GM12878 (cell line): Measurements from ENCODE around the gene CLDN9.

ENCODE experiments used
- BMI1 ChIP-seq: fragments of 450-650 bp; IDR thresholded peaks from 2 replicates; pipeline ENCODE4 v1.6.1; 2016; ENCODE audit warnings: mild to moderate bottlenecking, moderate library complexity, borderline replicate concordance
- CHD4 ChIP-seq: fragments of 200-600 bp; sonication (generic); IDR thresholded peaks from 2 replicates; pipeline ENCODE4 v1.6.1; 2016; ENCODE audit warnings: mild to moderate bottlenecking
- EZH2 ChIP-seq: IDR thresholded peaks from 2 replicates; pipeline ENCODE4 v1.6.1; 2012; ENCODE audit warnings: low read depth, mild to moderate bottlenecking, control low read depth, inconsistent platforms, low read length, borderline replicate concordance; ENCODE audit not compliant: control insufficient read depth
- FOXK2 ChIP-seq: fragments of 450-650 bp; IDR thresholded peaks from 2 replicates; pipeline ENCODE4 v1.6.1; 2017; ENCODE audit warnings: mild to moderate bottlenecking, moderate library complexity
- HDGF ChIP-seq: fragments of 450-650 bp; IDR thresholded peaks from 2 replicates; pipeline ENCODE4 v1.6.1; 2016; ENCODE audit warnings: antibody characterized with exemption
- IKZF1 ChIP-seq: fragments of 450-650 bp; conservative IDR thresholded peaks from 2 replicates; pipeline ENCODE4 v1.6.1; 2017; ENCODE audit warnings: antibody characterized with exemption, mild to moderate bottlenecking
- JUND ChIP-seq: IDR thresholded peaks from 2 replicates; pipeline ENCODE4 v1.6.1; 2012; ENCODE audit warnings: low read depth, mild to moderate bottlenecking, low read length, improper control_type of control experiment, moderate library complexity
- POLR2A ChIP-seq: IDR thresholded peaks from 2 replicates; pipeline ENCODE4 v1.6.1; 2011; ENCODE audit warnings: low read depth, mild to moderate bottlenecking, low read length
- POLR2AphosphoS5 ChIP-seq: IDR thresholded peaks from 2 replicates; pipeline ENCODE4 v1.6.1; 2011; ENCODE audit warnings: mild to moderate bottlenecking, low read length, inconsistent platforms
- TAF1 ChIP-seq: IDR thresholded peaks from 2 replicates; pipeline ENCODE4 v1.6.1; 2011; ENCODE audit warnings: mild to moderate bottlenecking, low read depth, low read length, borderline replicate concordance
- ZNF207 ChIP-seq: fragments of 450-650 bp; IDR thresholded peaks from 2 replicates; pipeline ENCODE4 v1.6.1; 2014; ENCODE audit warnings: antibody characterized with exemption, mild to moderate bottlenecking, borderline replicate concordance
- TF ChIP-seq, protein P1 (sequence below): fragments of 450-650 bp; IDR thresholded peaks from 2 replicates; pipeline ENCODE4 v1.6.1; 2017; ENCODE audit warnings: mild to moderate bottlenecking, low read depth, inconsistent platforms; ENCODE audit not compliant: poor library complexity, severe bottlenecking
- TF ChIP-seq, protein P2 (sequence below): fragments of 450-650 bp; conservative IDR thresholded peaks from 2 replicates; pipeline ENCODE4 v1.6.1; 2017; ENCODE audit warnings: mild to moderate bottlenecking, moderate library complexity
- TF ChIP-seq, protein P3 (sequence below), 3 experiments: IDR thresholded peaks in 2 of 3; conservative IDR thresholded peaks in 1 of 3; 2 replicates each; pipeline ENCODE4 v1.5.1; 2011; ENCODE audit warnings: low read depth in 3 of 3, low read length in 3 of 3, mild to moderate bottlenecking in 3 of 3, control low read depth in 2 of 3, moderate library complexity in 2 of 3, inconsistent platforms in 1 of 3, mixed read lengths in 1 of 3; ENCODE audit not compliant: control insufficient read depth in 2 of 3, insufficient read depth in 1 of 3; ENCODE audit errors: extremely low read depth in 1 of 3

DNA sequence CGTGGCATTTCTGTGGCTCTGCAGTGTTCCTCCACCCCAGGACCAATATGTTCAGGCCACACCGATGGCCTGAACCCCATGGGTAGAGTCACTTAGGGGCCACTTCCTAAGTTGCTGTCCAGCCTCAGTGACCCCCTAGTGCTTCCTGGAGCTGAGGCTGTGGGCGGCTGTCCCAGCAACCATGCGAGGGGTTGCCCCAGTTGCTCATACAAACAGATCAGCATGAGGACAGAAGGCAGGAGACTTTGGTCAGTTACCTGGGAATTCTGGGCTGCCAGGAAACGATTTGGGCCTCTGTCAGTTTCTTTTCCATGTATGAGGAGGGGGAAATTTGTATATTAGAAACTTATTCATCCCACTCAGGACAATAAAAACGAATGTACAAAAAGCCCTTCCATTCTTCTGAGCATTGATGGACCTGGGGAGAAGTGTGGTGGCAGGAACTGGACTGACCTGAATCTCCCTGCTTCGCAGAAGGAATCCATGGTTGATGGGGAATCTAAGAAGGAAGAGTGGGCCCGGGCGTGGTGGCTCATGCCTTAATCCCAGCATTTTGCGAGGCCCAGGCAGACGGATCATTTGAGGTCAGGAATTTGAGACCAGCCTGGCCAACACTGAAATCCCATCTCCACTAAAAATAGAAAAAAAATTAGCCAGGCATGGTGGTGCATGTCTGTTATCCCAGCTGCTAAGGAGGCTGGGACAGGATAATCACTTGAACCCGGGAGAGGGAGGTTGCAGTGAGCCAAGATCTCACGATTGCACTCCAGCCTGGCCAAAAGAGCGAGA is 47.8 kb downstream of the CLDN9 start:
- TF ChIP-seq TAF1 = no peak
- no peak for TF ChIP-seq JUND
- no peak for TF ChIP-seq POLR2A
- TF ChIP-seq, protein P1, sequence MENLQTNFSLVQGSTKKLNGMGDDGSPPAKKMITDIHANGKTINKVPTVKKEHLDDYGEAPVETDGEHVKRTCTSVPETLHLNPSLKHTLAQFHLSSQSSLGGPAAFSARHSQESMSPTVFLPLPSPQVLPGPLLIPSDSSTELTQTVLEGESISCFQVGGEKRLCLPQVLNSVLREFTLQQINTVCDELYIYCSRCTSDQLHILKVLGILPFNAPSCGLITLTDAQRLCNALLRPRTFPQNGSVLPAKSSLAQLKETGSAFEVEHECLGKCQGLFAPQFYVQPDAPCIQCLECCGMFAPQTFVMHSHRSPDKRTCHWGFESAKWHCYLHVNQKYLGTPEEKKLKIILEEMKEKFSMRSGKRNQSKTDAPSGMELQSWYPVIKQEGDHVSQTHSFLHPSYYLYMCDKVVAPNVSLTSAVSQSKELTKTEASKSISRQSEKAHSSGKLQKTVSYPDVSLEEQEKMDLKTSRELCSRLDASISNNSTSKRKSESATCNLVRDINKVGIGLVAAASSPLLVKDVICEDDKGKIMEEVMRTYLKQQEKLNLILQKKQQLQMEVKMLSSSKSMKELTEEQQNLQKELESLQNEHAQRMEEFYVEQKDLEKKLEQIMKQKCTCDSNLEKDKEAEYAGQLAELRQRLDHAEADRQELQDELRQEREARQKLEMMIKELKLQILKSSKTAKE = no peak
- TF ChIP-seq HDGF = no peak
- TF ChIP-seq, protein P2, sequence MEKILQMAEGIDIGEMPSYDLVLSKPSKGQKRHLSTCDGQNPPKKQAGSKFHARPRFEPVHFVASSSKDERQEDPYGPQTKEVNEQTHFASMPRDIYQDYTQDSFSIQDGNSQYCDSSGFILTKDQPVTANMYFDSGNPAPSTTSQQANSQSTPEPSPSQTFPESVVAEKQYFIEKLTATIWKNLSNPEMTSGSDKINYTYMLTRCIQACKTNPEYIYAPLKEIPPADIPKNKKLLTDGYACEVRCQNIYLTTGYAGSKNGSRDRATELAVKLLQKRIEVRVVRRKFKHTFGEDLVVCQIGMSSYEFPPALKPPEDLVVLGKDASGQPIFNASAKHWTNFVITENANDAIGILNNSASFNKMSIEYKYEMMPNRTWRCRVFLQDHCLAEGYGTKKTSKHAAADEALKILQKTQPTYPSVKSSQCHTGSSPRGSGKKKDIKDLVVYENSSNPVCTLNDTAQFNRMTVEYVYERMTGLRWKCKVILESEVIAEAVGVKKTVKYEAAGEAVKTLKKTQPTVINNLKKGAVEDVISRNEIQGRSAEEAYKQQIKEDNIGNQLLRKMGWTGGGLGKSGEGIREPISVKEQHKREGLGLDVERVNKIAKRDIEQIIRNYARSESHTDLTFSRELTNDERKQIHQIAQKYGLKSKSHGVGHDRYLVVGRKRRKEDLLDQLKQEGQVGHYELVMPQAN = no peak
- no peak for TF ChIP-seq FOXK2
- TF ChIP-seq ZNF207 = no peak
- TF ChIP-seq, protein P3, sequence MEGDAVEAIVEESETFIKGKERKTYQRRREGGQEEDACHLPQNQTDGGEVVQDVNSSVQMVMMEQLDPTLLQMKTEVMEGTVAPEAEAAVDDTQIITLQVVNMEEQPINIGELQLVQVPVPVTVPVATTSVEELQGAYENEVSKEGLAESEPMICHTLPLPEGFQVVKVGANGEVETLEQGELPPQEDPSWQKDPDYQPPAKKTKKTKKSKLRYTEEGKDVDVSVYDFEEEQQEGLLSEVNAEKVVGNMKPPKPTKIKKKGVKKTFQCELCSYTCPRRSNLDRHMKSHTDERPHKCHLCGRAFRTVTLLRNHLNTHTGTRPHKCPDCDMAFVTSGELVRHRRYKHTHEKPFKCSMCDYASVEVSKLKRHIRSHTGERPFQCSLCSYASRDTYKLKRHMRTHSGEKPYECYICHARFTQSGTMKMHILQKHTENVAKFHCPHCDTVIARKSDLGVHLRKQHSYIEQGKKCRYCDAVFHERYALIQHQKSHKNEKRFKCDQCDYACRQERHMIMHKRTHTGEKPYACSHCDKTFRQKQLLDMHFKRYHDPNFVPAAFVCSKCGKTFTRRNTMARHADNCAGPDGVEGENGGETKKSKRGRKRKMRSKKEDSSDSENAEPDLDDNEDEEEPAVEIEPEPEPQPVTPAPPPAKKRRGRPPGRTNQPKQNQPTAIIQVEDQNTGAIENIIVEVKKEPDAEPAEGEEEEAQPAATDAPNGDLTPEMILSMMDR (IDR thresholded peaks at IDR 0.05 in 2 of 3, conservative IDR thresholded peaks at IDR 0.05 in 1 of 3; ENCODE audit: control insufficient read depth in 2 of 3, extremely low read depth in 1 of 3, insufficient read depth in 1 of 3, low read depth in 3 of 3, low read length in 3 of 3) = no peak
- no peak for TF ChIP-seq CHD4
- no peak for TF ChIP-seq POLR2AphosphoS5
- no peak for TF ChIP-seq EZH2
- no peak for TF ChIP-seq BMI1
- TF ChIP-seq IKZF1 = no peak
